ENCODE results near the gene PARD3. TPM values are rescaled to one million over a fixed set of nuclear protein-coding genes. Genes with fewer than 3 reads are reported as not detected.

PARD3 gene
- total and polyA plus RNA-seq, 2 donors (not counting 3 experiments of a cell fraction or from before 2014, with no cell fraction given), result 7.3 to 24.1 TPM

DNA sequence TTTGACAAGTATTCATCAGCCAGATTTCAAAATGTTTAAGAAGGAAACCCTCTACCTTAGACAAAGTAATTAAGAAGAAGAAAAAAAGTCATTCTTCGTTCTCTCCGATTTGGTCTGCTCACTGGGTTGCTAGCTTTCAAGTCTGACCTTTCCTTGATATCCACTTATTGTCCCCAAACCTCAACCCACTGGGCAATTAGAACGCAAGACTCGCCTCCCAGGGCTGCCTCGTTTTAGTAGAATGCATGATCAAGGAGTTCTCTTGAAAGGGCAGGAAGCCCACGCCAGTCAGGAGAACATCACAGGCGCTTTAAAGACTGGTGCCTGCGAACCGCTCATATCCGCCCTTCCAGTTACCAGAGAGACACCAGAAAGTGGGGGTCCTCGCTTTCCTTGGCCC, 637.7 kb downstream of the PARD3 start:
- H3K9me3 ChIP-seq (replicated peaks; ENCODE audit: control insufficient read depth, insufficient read depth, low read length), result no peaks in the 10 kb centered on the region
- no peaks in the 10 kb centered on the region for H4K20me1 ChIP-seq (replicated peaks; ENCODE audit: control insufficient read depth, extremely low read depth, insufficient read depth, low read length)
- no peaks in the 10 kb centered on the region for H3K27me3 ChIP-seq (ENCODE audit: control insufficient read depth in 2 of 2, insufficient read depth in 2 of 2, low read length in 2 of 2)
- no peak overlapping the region for H3K27ac ChIP-seq (ENCODE audit: insufficient read depth, low read depth, low read length)
- POLR2A ChIA-PET, result no interaction called here
- H3K4me1 ChIP-seq (ENCODE audit: control insufficient read depth, extremely low read depth, insufficient read depth, low read length), result peaks cover 3% of the 10 kb centered on the region
- no peaks in the 10 kb centered on the region for H3K36me3 ChIP-seq (ENCODE audit: control insufficient read depth in 2 of 2, extremely low read depth in 1 of 2, insufficient read depth in 2 of 2, low read length in 2 of 2)
- no peak overlapping the region for H3K4me3 ChIP-seq (replicated peaks in 1 of 3; ENCODE audit: insufficient read depth in 1 of 3, low read depth in 1 of 3, low read length in 3 of 3)
- no peak for DNase-seq (ENCODE audit: low read depth, low spot score)
- FAIRE-seq, result no peak
- no peak overlapping the region for H3K9ac ChIP-seq (replicated peaks; ENCODE audit: extremely low read depth, insufficient read depth, low read length)
- H2AFZ ChIP-seq (ENCODE audit: low read depth, low read length), result no peak overlapping the region
- dilution Hi-C loops (cut with MboI; ENCODE audit: extremely low pct_ligation_motif_present, low sequenced_read_pairs) (no loop called here), intact Hi-C loops (cut with micrococcal nuclease) (no loop called here)
- no peaks in the 10 kb centered on the region for H3K79me2 ChIP-seq (ENCODE audit: control insufficient read depth, insufficient read depth, low read length)
- CTCF ChIA-PET, result interaction anchor here (0.8 kb wide), 1 partner anchor 19 kb away, joined by 3 read pairs; no protein-coding TSS in a partner anchor
- no peak overlapping the region for H3K4me2 ChIP-seq (ENCODE audit: insufficient read depth, low read length)
- TF ChIP-seq FOS (IDR thresholded peaks at IDR 0.05; ENCODE audit: borderline replicate concordance, insufficient read depth, low read length) (no peak), EZH2 (IDR thresholded peaks at IDR 0.05; ENCODE audit: borderline replicate concordance, low read depth, low read length, severe bottlenecking) (no peak), GATA2 (IDR thresholded peaks at IDR 0.05; ENCODE audit: insufficient read depth, insufficient read length, low read depth, low read length) (no peak), POLR2AphosphoS5 (IDR thresholded peaks at IDR 0.05; ENCODE audit: insufficient read depth, low read depth, low read length) (no peak), POLR2A (IDR thresholded peaks at IDR 0.05; ENCODE audit: low read depth, low read length) (no peak), MYC (IDR thresholded peaks at IDR 0.05; ENCODE audit: low read depth, low read length) (no peak)
- TF ChIP-seq, protein P1, sequence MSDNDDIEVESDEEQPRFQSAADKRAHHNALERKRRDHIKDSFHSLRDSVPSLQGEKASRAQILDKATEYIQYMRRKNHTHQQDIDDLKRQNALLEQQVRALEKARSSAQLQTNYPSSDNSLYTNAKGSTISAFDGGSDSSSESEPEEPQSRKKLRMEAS (IDR thresholded peaks at IDR 0.05; ENCODE audit: insufficient read depth, insufficient read length), result no peak
- BruUV-seq (replicated peaks), result no TSS peak
- H3K9me1 ChIP-seq (replicated peaks; ENCODE audit: control insufficient read depth, extremely low read depth, insufficient read depth, low read length), result no peaks in the 10 kb centered on the region

DNA sequence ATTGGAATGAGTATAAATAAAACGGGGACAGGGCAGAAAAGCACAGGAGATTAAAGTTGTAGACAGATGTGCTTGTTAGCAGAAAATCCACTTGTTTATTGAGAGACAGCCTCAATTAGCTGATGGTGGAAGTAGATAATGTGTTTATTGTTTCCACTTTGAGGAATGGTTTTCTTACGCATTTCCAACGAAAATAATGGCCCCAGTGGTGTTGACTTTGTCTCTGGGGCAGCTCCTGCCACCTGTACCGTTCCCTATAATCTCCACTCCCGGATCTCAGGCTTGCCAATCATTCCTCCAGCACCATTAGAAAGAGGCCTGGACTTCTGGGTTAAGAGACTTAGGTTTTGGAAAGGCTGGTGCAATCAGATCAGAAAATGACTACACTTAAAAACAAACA, 638.7 kb downstream of the PARD3 start:
- TF ChIP-seq FOS (IDR thresholded peaks at IDR 0.05; ENCODE audit: borderline replicate concordance, insufficient read depth, low read length) (no peak), EZH2 (IDR thresholded peaks at IDR 0.05; ENCODE audit: borderline replicate concordance, low read depth, low read length, severe bottlenecking) (no peak), POLR2AphosphoS5 (IDR thresholded peaks at IDR 0.05; ENCODE audit: insufficient read depth, low read depth, low read length) (no peak), GATA2 (IDR thresholded peaks at IDR 0.05; ENCODE audit: insufficient read depth, insufficient read length, low read depth, low read length) (no peak), JUN (IDR thresholded peaks at IDR 0.05; ENCODE audit: borderline replicate concordance, insufficient read depth, insufficient read length, low read depth) (no peak), POLR2A (IDR thresholded peaks at IDR 0.05; ENCODE audit: low read depth, low read length) (no peak), MYC (IDR thresholded peaks at IDR 0.05; ENCODE audit: low read depth, low read length) (no peak)
- TF ChIP-seq, protein P2, sequence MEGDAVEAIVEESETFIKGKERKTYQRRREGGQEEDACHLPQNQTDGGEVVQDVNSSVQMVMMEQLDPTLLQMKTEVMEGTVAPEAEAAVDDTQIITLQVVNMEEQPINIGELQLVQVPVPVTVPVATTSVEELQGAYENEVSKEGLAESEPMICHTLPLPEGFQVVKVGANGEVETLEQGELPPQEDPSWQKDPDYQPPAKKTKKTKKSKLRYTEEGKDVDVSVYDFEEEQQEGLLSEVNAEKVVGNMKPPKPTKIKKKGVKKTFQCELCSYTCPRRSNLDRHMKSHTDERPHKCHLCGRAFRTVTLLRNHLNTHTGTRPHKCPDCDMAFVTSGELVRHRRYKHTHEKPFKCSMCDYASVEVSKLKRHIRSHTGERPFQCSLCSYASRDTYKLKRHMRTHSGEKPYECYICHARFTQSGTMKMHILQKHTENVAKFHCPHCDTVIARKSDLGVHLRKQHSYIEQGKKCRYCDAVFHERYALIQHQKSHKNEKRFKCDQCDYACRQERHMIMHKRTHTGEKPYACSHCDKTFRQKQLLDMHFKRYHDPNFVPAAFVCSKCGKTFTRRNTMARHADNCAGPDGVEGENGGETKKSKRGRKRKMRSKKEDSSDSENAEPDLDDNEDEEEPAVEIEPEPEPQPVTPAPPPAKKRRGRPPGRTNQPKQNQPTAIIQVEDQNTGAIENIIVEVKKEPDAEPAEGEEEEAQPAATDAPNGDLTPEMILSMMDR (IDR thresholded peaks at IDR 0.05; ENCODE audit: extremely low read depth in 1 of 2, insufficient read depth in 1 of 2, low read depth in 1 of 2, low read length in 2 of 2), result no peak
- TF ChIP-seq, protein P1 (IDR thresholded peaks at IDR 0.05; ENCODE audit: insufficient read depth, insufficient read length), result no peak
- no peak overlapping the region for H3K4me2 ChIP-seq (ENCODE audit: insufficient read depth, low read length)
- no peak overlapping the region for H3K27ac ChIP-seq (ENCODE audit: insufficient read depth, low read depth, low read length)
- no peak overlapping the region for H3K9ac ChIP-seq (replicated peaks; ENCODE audit: extremely low read depth, insufficient read depth, low read length)
- H3K36me3 ChIP-seq (ENCODE audit: control insufficient read depth in 2 of 2, extremely low read depth in 1 of 2, insufficient read depth in 2 of 2, low read length in 2 of 2), result no peaks in the 10 kb centered on the region
- no peak overlapping the region for H2AFZ ChIP-seq (ENCODE audit: low read depth, low read length)
- dilution Hi-C loops (cut with MboI; ENCODE audit: extremely low pct_ligation_motif_present, low sequenced_read_pairs) (no loop called here), intact Hi-C loops (cut with micrococcal nuclease) (no loop called here)
- no peaks in the 10 kb centered on the region for H3K27me3 ChIP-seq (ENCODE audit: control insufficient read depth in 2 of 2, insufficient read depth in 2 of 2, low read length in 2 of 2)
- H3K4me1 ChIP-seq (ENCODE audit: control insufficient read depth, extremely low read depth, insufficient read depth, low read length), result no peaks in the 10 kb centered on the region
- no peaks in the 10 kb centered on the region for H3K9me1 ChIP-seq (replicated peaks; ENCODE audit: control insufficient read depth, extremely low read depth, insufficient read depth, low read length)
- no peak for DNase-seq (ENCODE audit: low read depth, low spot score)
- CTCF ChIA-PET, result interaction anchor here (1.0 kb wide), 1 partner anchor 9 kb away, joined by 3 read pairs; no protein-coding TSS in a partner anchor
- no peak for FAIRE-seq
- H3K4me3 ChIP-seq (replicated peaks in 1 of 3; ENCODE audit: insufficient read depth in 1 of 3, low read depth in 1 of 3, low read length in 3 of 3), result no peak overlapping the region
- no peaks in the 10 kb centered on the region for H3K79me2 ChIP-seq (ENCODE audit: control insufficient read depth, insufficient read depth, low read length)
- no TSS peak for BruUV-seq (replicated peaks)
- H4K20me1 ChIP-seq (replicated peaks; ENCODE audit: control insufficient read depth, extremely low read depth, insufficient read depth, low read length), result no peaks in the 10 kb centered on the region
- no peaks in the 10 kb centered on the region for H3K9me3 ChIP-seq (replicated peaks; ENCODE audit: control insufficient read depth, insufficient read depth, low read length)
- POLR2A ChIA-PET, result no interaction called here
